C4-2B (cell line): ENCODE results near the gene FAM20C.

ENCODE experiments used
- ZFX ChIP-seq: fragments of 450-650 bp; IDR thresholded peaks from 2 replicates; pipeline ENCODE4 v1.6.1; 2017
- TF ChIP-seq, protein P1 (sequence below): fragments of 450-650 bp; conservative IDR thresholded peaks from 2 replicates; pipeline ENCODE4 v1.5.1; 2017; ENCODE audit warnings: mild to moderate bottlenecking

DNA sequence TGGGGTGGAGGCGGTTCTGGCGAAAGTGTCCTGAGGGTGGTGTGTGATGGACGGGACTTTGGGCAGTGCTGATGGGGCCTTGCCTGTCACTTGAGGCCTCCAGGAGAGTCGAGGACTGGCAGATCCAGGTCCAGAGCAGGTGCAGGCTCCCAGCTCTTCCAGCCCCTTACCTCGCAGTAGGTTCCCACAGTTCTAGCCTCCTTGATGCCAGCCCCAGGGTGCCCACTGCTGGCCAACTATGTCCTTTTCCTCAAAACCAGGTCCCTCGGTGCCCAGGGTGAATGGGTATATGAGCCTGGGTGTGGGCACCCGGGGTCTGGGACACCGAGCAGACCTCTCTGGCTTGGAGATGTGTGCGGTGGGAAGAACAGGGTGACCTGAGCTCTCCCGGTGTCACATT lies 8.3 kb downstream of the FAM20C start:
- TF ChIP-seq, protein P1, sequence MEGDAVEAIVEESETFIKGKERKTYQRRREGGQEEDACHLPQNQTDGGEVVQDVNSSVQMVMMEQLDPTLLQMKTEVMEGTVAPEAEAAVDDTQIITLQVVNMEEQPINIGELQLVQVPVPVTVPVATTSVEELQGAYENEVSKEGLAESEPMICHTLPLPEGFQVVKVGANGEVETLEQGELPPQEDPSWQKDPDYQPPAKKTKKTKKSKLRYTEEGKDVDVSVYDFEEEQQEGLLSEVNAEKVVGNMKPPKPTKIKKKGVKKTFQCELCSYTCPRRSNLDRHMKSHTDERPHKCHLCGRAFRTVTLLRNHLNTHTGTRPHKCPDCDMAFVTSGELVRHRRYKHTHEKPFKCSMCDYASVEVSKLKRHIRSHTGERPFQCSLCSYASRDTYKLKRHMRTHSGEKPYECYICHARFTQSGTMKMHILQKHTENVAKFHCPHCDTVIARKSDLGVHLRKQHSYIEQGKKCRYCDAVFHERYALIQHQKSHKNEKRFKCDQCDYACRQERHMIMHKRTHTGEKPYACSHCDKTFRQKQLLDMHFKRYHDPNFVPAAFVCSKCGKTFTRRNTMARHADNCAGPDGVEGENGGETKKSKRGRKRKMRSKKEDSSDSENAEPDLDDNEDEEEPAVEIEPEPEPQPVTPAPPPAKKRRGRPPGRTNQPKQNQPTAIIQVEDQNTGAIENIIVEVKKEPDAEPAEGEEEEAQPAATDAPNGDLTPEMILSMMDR, result no peak; the same call in 1 of the 2 replicates
- TF ChIP-seq ZFX, result no peak
